K562 (cell line): ENCODE data around the gene ABCC9. TPM values are rescaled to one million over a fixed set of nuclear protein-coding genes. Genes with fewer than 3 reads are reported as not detected.

Experiments
- ATAC-seq: fragments of 200-7000 bp; cut with Tn5 transposase; 3 replicates; pipeline ENCODE4 v1.9.1; 2020; ENCODE audit warnings: moderate library complexity
- BruUV-seq: library from RNA; stranded (reverse); fragments of 400-500 nt; replicated peaks from 2 replicates; lab custom pipeline; 2021; lab: Mats Ljungman, UMichigan
- CTCF ChIA-PET: fragments of 300-600 bp; formaldehyde crosslinking; extraction: SDS; loops from one replicate; lab custom pipeline; 2021; ENCODE audit warnings: low intra/inter-chr PET ratio; lab: Yijun Ruan, JAX
- POLR2A ChIA-PET: fragments of 300-600, 350-650 bp; sonication (Branson Sonifier 250); formaldehyde crosslinking; extraction: SDS; loops from one replicate; lab custom pipeline; 2021; ENCODE audit warnings: antibody characterized with exemption, inconsistent platforms; lab: Yijun Ruan, JAX
- DNase-seq, 4 experiments: peaks; one replicate each; pipeline versions ENCODE4 v3.0.0 to v3.0.0-alpha.2; 2011 to 2018; ENCODE audit warnings: low spot score in 3 of 4, mixed read lengths in 3 of 4; ENCODE audit errors: extremely low read depth in 1 of 4
- FAIRE-seq: peaks from 2 replicates; lab custom pipeline; 2011; peaks lifted over from hg19 to GRCh38; lab: Jason Lieb, UNC
- H2AFZ ChIP-seq: 2 replicates; pipeline ENCODE4 v1.6.0; 2011; ENCODE audit warnings: low read depth, low read length, control low read depth, inconsistent platforms
- H3K27ac ChIP-seq: fragments of 200-600 bp; 3 replicates; pipeline ENCODE4 v1.8.0; 2011; ENCODE audit warnings: low read depth, mild to moderate bottlenecking, control low read depth, inconsistent platforms, low read length, moderate library complexity, mixed read lengths; ENCODE audit errors: extremely low read depth
- H3K27me3 ChIP-seq, 2 experiments: fragments of 300-600 bp in 1 of 2; 2 replicates in 1 of 2; 3 replicates in 1 of 2; pipeline versions ENCODE4 v1.6.0 to v1.8.0; 2011; ENCODE audit warnings: inconsistent platforms in 2 of 2, low read length in 2 of 2, mild to moderate bottlenecking in 1 of 2, mixed read lengths in 1 of 2, moderate library complexity in 1 of 2; ENCODE audit not compliant: control insufficient read depth in 2 of 2, insufficient read depth in 2 of 2
- H3K36me3 ChIP-seq: fragments of 300-600 bp; 3 replicates; pipeline ENCODE4 v1.8.0; 2011; ENCODE audit warnings: mild to moderate bottlenecking, low read length, inconsistent platforms; ENCODE audit not compliant: control insufficient read depth, insufficient read depth
- H3K4me1 ChIP-seq, 2 experiments: fragments of 200-600 bp in 1 of 2; replicated peaks in 1 of 2; 2 replicates in 1 of 2; 3 replicates in 1 of 2; pipeline versions ENCODE4 v1.5.1 to v1.8.0; 2011; ENCODE audit warnings: inconsistent platforms in 2 of 2, low read length in 2 of 2, mild to moderate bottlenecking in 1 of 2, mixed read lengths in 1 of 2, moderate library complexity in 1 of 2; ENCODE audit not compliant: control insufficient read depth in 2 of 2, insufficient read depth in 2 of 2
- H3K4me2 ChIP-seq: 2 replicates; pipeline ENCODE4 v1.6.1; 2011; ENCODE audit warnings: low read length, control low read depth, inconsistent platforms, mixed read lengths; ENCODE audit not compliant: insufficient read depth
- H3K4me3 ChIP-seq: fragments of 200-600 bp; sonication (generic), shearing (Covaris generic); 2 replicates; pipeline ENCODE4 v1.5.1; 2016; ENCODE audit warnings: control low read depth, inconsistent platforms
- H3K79me2 ChIP-seq: fragments of 200-600 bp; 3 replicates; pipeline ENCODE4 v1.8.0; 2011; ENCODE audit warnings: low read length, inconsistent platforms; ENCODE audit not compliant: control insufficient read depth, insufficient read depth
- H3K9ac ChIP-seq, 2 experiments: 2 replicates each; pipeline versions ENCODE4 v1.6.0 to v1.6.1; 2011; ENCODE audit warnings: low read depth in 2 of 2, low read length in 2 of 2, control low read depth in 1 of 2, inconsistent platforms in 1 of 2, mild to moderate bottlenecking in 1 of 2, mixed read lengths in 1 of 2; ENCODE audit not compliant: insufficient read depth in 1 of 2
- H3K9me1 ChIP-seq: one replicate; pipeline ENCODE4 v1.6.0; 2011; ENCODE audit warnings: inconsistent platforms, mild to moderate bottlenecking, low read length, moderate library complexity; ENCODE audit not compliant: control insufficient read depth, insufficient read depth
- H3K9me3 ChIP-seq: replicated peaks from 2 replicates; pipeline ENCODE4 v1.5.1; 2011; ENCODE audit warnings: low read depth, low read length, inconsistent platforms; ENCODE audit not compliant: control insufficient read depth, insufficient read depth
- H4K20me1 ChIP-seq: replicated peaks from 2 replicates; pipeline ENCODE4 v1.6.1; 2011; ENCODE audit warnings: low read length, inconsistent platforms, mixed read lengths; ENCODE audit not compliant: control insufficient read depth, insufficient read depth
- ATF1 ChIP-seq, 2 experiments: fragments of 450-650 bp in 1 of 2; IDR thresholded peaks; 2 replicates each; pipeline ENCODE4 v1.6.1; 2016; ENCODE audit warnings: missing compliant biosample characterization in 1 of 2, missing genetic modification characterization in 1 of 2
- EHMT2 ChIP-seq: fragments of 450-650 bp; IDR thresholded peaks from 2 replicates; pipeline ENCODE4 v1.6.1; 2018; ENCODE audit warnings: antibody characterized with exemption
- HEY1 ChIP-seq: fragments of 250-450 bp; sonication (Bioruptor Pico); IDR thresholded peaks from 2 replicates; pipeline ENCODE4 v1.5.0; 2020; ENCODE audit warnings: mild to moderate bottlenecking, moderate library complexity, borderline replicate concordance
- MTF1 ChIP-seq: fragments of 250-450 bp; sonication (Bioruptor Pico); IDR thresholded peaks from 2 replicates; pipeline ENCODE4 v1.9.0; 2021; ENCODE audit warnings: moderate library complexity, mild to moderate bottlenecking, inconsistent platforms, borderline replicate concordance
- MYNN ChIP-seq, 2 experiments: sonication (generic); formaldehyde crosslinking in 1 of 2; IDR thresholded peaks; 2 replicates each; pipeline versions ENCODE4 v1.5.0 to v1.6.1; 2016 to 2020; ENCODE audit warnings: antibody characterized with exemption in 1 of 2, missing genetic modification reagents in 1 of 2
- POU5F1 ChIP-seq: fragments of 150-350 bp; IDR thresholded peaks from 2 replicates; pipeline ENCODE4 v1.6.1; 2014; ENCODE audit warnings: borderline replicate concordance, low read length, low read depth, mild to moderate bottlenecking; ENCODE audit not compliant: partially characterized antibody
- RBM14 ChIP-seq: fragments of 200-400 bp; formaldehyde crosslinking; IDR thresholded peaks from 2 replicates; pipeline ENCODE4 v1.6.1; 2018; ENCODE audit warnings: low read depth, mild to moderate bottlenecking, low read length, moderate library complexity, borderline replicate concordance; ENCODE audit not compliant: insufficient read depth
- SRSF7 ChIP-seq: fragments of 200-400 bp; formaldehyde crosslinking; optimal IDR thresholded peaks from 2 replicates; pipeline ENCODE3; 2017; ENCODE audit warnings: mild to moderate bottlenecking, low read depth, low read length
- TAF9B ChIP-seq: fragments of 450-650 bp; IDR thresholded peaks from 2 replicates; pipeline ENCODE4 v1.6.1; 2018; ENCODE audit warnings: mild to moderate bottlenecking; ENCODE audit not compliant: partially characterized antibody
- ZNF134 ChIP-seq: fragments of 250-450 bp; sonication (Bioruptor Pico); conservative IDR thresholded peaks from 2 replicates; pipeline ENCODE4 v1.4.0; 2020
- ZNF316 ChIP-seq: fragments of 450-650 bp; IDR thresholded peaks from 2 replicates; pipeline ENCODE4 v1.6.1; 2016
- WGBS: fragments of 100-300 bp; shearing (Covaris generic); methylation state at CpG from one replicate; pipeline ENCODE4 v1.1.6; 2016; ENCODE audit warnings: low coverage, mixed read lengths; ENCODE audit not compliant: insufficient coverage; ENCODE audit errors: missing lambda C conversion rate; 5-methylcytosine and 5-hydroxymethylcytosine counted together
- in situ Hi-C: fragments of 300-500 bp; cut with MboI; formaldehyde crosslinking; loops from 4 replicates; pipeline ENCODE4 v1.15.0; 2018; ENCODE audit warnings: inconsistent platforms, mixed read lengths
- intact Hi-C: fragments of 100-400 bp; cut with micrococcal nuclease; formaldehyde crosslinking; loops from 2 replicates; pipeline ENCODE4 v1.14.2; 2022
- polyA plus RNA-seq, 8 experiments: library from polyadenylated mRNA; depleted of rRNA in 4 of 8; stranded (reverse) in 5 of 8; unstranded in 3 of 8; fragments of >200 nt; fragmentation: Nextera tagmentation in 2 of 8; fragmentation: Illumina TruSeq in 1 of 8; extraction: Ambion mirVana in 2 of 8; extraction: Trizol in 1 of 8; gene quantifications; 2 replicates each; pipeline versions ENCODE4 v1.2.1 to v1.2.3, GENCODE V29; 2011 to 2014; ENCODE audit warnings: inconsistent platforms in 1 of 8, missing spikeins in 1 of 8
- total RNA-seq, 7 experiments: library from RNA; depleted of rRNA in 6 of 7; stranded (reverse); fragments of >200 nt in 6 of 7; fragmentation: Illumina TruSeq in 2 of 7; extraction: Trizol in 2 of 7; gene quantifications; 2 replicates each; pipeline versions ENCODE4 v1.2.1 to v1.2.3, GENCODE V29; 2011 to 2021; ENCODE audit warnings: low replicate concordance in 1 of 7
- TF ChIP-seq, protein P1 (sequence below): fragments of 450-650 bp; IDR thresholded peaks from 2 replicates; pipeline ENCODE4 v1.6.1; 2018; ENCODE audit warnings: mild to moderate bottlenecking, low read depth; ENCODE audit not compliant: partially characterized antibody
- TF ChIP-seq, protein P2 (sequence below): fragments of 450-650 bp; formaldehyde crosslinking; IDR thresholded peaks from 2 replicates; pipeline ENCODE4 v1.4.0; 2020; ENCODE audit warnings: mild to moderate bottlenecking, moderate library complexity

The ABCC9 gene
- total and polyA plus RNA-seq, 9 of the 15 experiments (the other 6 are each of a cell fraction or from before 2014, with no cell fraction given) = 0.05 to 0.40 (median 0.18) TPM

DNA sequence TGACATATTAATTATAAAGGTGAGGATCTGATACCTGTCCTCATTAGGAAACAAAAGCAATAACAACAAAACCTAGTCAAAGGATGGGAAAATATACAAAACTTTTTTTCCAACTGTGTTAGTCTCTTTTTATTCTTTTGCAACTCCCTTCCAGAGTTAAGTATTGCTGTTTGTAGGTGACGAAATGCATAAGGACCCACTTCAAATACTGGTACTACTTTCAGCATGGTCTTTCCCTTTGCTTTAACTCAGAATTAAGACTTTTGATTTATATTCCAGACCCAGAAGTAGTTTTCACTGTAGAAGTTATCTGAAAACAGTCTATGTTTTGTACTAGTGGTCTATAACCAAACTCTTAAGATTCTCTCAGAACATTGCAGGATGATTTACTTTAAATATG, 34.1 kb upstream of the ABCC9 start:
- DNase-seq (no peak), ATAC-seq (no peak), FAIRE-seq (no peak)
- in situ Hi-C loops = no loop called here
- Histone ChIP-seq H3K9ac (no peak overlapping the region), H4K20me1 (no peaks in the 10 kb centered on the region), H3K4me1 (no peaks in the 10 kb centered on the region), H3K27ac (no peak overlapping the region), H3K27me3 (no peaks in the 10 kb centered on the region), H3K9me3 (no peaks in the 10 kb centered on the region), H2AFZ (no peak overlapping the region), H3K36me3 (no peaks in the 10 kb centered on the region), H3K4me3 (no peak overlapping the region), H3K9me1 (no peaks in the 10 kb centered on the region), H3K4me2 (no peak overlapping the region), H3K79me2 (no peaks in the 10 kb centered on the region)
- intact Hi-C loops = no loop called here
- 25% methylated on average over 1 of the region's 1 CpG for WGBS
- no peak for TF ChIP-seq EHMT2
- TF ChIP-seq SRSF7 = no peak
- no peak for TF ChIP-seq RBM14
- ChIA-PET POLR2A (no interaction called here), CTCF (no interaction called here)
- BruUV-seq = no TSS peak

DNA sequence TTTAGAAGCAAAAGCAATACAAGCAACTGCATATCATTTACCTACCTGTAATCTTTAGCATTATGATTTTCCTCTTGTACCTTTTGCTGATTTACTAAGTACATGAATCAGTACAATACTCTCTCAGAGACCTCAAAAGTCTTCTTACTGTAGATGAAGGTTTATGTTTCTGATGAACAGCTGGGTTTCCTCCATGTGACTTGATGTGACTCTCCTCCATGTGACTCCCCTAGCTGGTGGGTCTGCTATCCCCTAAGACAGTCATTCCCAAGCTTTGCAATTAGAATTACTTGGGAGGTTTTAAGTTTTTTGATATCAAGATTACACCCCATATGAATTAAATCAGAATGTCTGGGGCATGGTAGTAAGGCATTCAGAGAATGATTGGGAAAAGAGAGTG, 32.0 kb upstream of the ABCC9 start:
- ChIA-PET CTCF (no interaction called here), POLR2A (no interaction called here)
- H4K20me1 ChIP-seq = no peaks in the 10 kb centered on the region
- no peak for ATAC-seq
- H3K4me2 ChIP-seq = no peak overlapping the region
- no peaks in the 10 kb centered on the region for H3K79me2 ChIP-seq
- no peak for FAIRE-seq
- H3K4me1 ChIP-seq = no peaks in the 10 kb centered on the region
- no peak overlapping the region for H2AFZ ChIP-seq
- intact Hi-C loops (no loop called here), in situ Hi-C loops (no loop called here)
- no peaks in the 10 kb centered on the region for H3K36me3 ChIP-seq
- no peak overlapping the region for H3K27ac ChIP-seq
- no peaks in the 10 kb centered on the region for H3K9me1 ChIP-seq
- BruUV-seq = no TSS peak
- H3K9me3 ChIP-seq = no peaks in the 10 kb centered on the region
- no peak overlapping the region for H3K9ac ChIP-seq
- DNase-seq = no peak
- no peak overlapping the region for H3K4me3 ChIP-seq
- no peaks in the 10 kb centered on the region for H3K27me3 ChIP-seq
- TF ChIP-seq, protein P1, sequence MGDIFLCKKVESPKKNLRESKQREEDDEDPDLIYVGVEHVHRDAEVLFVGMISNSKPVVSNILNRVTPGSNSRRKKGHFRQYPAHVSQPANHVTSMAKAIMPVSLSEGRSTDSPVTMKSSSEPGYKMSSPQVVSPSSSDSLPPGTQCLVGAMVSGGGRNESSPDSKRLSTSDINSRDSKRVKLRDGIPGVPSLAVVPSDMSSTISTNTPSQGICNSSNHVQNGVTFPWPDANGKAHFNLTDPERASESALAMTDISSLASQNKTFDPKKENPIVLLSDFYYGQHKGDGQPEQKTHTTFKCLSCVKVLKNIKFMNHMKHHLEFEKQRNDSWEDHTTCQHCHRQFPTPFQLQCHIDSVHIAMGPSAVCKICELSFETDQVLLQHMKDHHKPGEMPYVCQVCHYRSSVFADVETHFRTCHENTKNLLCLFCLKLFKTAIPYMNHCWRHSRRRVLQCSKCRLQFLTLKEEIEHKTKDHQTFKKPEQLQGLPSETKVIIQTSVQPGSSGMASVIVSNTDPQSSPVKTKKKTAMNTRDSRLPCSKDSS = no peak
- TF ChIP-seq HEY1 (CRISPR knock-in tag) (no peak), MTF1 (no peak), POU5F1 (no peak), ATF1 (CRISPR knock-in tag; IDR thresholded peaks at IDR 0.05) (no peak), ATF1 (tag; IDR thresholded peaks at IDR 0.05) (no peak), TAF9B (no peak), ZNF134 (CRISPR knock-in tag) (no peak), ZNF316 (no peak), MYNN (IDR thresholded peaks at IDR 0.05) (no peak), MYNN (CRISPR knock-in tag; IDR thresholded peaks at IDR 0.05) (no peak)
- TF ChIP-seq, protein P2, sequence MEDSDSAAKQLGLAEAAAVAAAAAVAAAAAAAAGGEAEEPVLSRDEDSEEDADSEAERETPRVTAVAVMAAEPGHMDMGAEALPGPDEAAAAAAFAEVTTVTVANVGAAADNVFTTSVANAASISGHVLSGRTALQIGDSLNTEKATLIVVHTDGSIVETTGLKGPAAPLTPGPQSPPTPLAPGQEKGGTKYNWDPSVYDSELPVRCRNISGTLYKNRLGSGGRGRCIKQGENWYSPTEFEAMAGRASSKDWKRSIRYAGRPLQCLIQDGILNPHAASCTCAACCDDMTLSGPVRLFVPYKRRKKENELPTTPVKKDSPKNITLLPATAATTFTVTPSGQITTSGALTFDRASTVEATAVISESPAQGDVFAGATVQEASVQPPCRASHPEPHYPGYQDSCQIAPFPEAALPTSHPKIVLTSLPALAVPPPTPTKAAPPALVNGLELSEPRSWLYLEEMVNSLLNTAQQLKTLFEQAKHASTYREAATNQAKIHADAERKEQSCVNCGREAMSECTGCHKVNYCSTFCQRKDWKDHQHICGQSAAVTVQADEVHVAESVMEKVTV = no peak
